Activated CD4-positive, alpha-beta T cell treated with anti-CD3 and anti-CD28 coated beads for 36 hours (primary cell): Measurements from ENCODE around the gene DNASE1L3. TPM values are rescaled to one million over a fixed set of nuclear protein-coding genes. Genes with fewer than 3 reads are reported as not detected.
"Not testable (repeated sequence)": the region's sequence is repeated elsewhere in the genome, so short reads cannot be mapped to it uniquely, and the experiment has no call there.

ENCODE experiments used
- ATAC-seq: fragments of 200-7000 bp; cut with Tn5 transposase; one replicate; pipeline ENCODE4 v1.10.0; 2021; ENCODE audit warnings: mild to moderate bottlenecking, moderate library complexity
- CTCF ChIA-PET: fragments of 350-600 bp; sonication (Branson Sonifier 250); formaldehyde crosslinking; loops from one replicate; lab custom pipeline; 2021; ENCODE audit warnings: antibody characterized with exemption; lab: Charles Lee
- POLR2A ChIA-PET: fragments of 350-600 bp; sonication (Branson Sonifier 250); formaldehyde crosslinking; loops from one replicate; lab custom pipeline; 2021; ENCODE audit warnings: antibody characterized with exemption, inconsistent platforms; lab: Charles Lee
- DNase-seq: peaks from one replicate; pipeline ENCODE4 v3.0.0-alpha.2; 2020
- H3K27ac Mint-ChIP-seq: one replicate; pipeline ENCODE4 v1.8.0; 2021; ENCODE audit warnings: mixed read lengths
- H3K27me3 Mint-ChIP-seq: one replicate; pipeline ENCODE4 v1.8.0; 2021; ENCODE audit warnings: mixed read lengths
- H3K36me3 Mint-ChIP-seq: one replicate; pipeline ENCODE4 v1.8.0; 2021; ENCODE audit warnings: low read depth, mixed read lengths
- H3K4me1 Mint-ChIP-seq: one replicate; pipeline ENCODE4 v1.8.0; 2021; ENCODE audit warnings: mixed read lengths
- H3K4me3 Mint-ChIP-seq: one replicate; pipeline ENCODE4 v1.8.0; 2021; ENCODE audit warnings: mild to moderate bottlenecking, moderate library complexity, mixed read lengths
- H3K9me3 Mint-ChIP-seq: one replicate; pipeline ENCODE4 v1.8.0; 2021; ENCODE audit warnings: low read depth, mixed read lengths
- intact Hi-C, 2 experiments: fragments of 100-400 bp; cut with DNase I in 1 of 2; cut with micrococcal nuclease in 1 of 2; formaldehyde crosslinking; loops; one replicate each; pipeline versions ENCODE4 v1.14.2 to v1.15.1; 2022 to 2024; cut with DNase I, micrococcal nuclease
- total RNA-seq, 2 experiments: library from RNA; stranded (reverse); gene quantifications; one replicate each; pipeline ENCODE4 v1.2.3, GENCODE V29; 2021

DNASE1L3 gene
- total RNA-seq, 2 experiments from 2014 or later: not detected

- ATAC-seq (no peak), DNase-seq (peak; percentile 16)
- Mint-ChIP-seq H3K36me3 (no peaks in the 10 kb centered on the region), H3K27me3 (peaks cover 18% of the 10 kb centered on the region), H3K27ac (no peak overlapping the region), H3K9me3 (no peaks in the 10 kb centered on the region), H3K4me3 (no peak overlapping the region), H3K4me1 (peaks cover 8% of the 10 kb centered on the region)
- ChIA-PET POLR2A (interaction anchor here (0.5 kb wide), 1 partner anchor 17 kb away, joined by 3 read pairs; no protein-coding TSS in a partner anchor), CTCF (interaction anchor here (0.7 to 5.2 kb wide), 8 partner anchors 18 to 72 kb away, joined by 3 to 15 read pairs (median 4); partner anchors contain the start of genes HTD2 and RPP14)
- intact Hi-C loops: no loop called here
These were observed 23.8 kb upstream of the DNASE1L3 start for GRCh38 chr3:58234516-58234931.

GRCh38 chr3:58231666-58232065, 20.9 kb upstream of the DNASE1L3 start:
- CTCF ChIA-PET: interaction anchor here (1.0 to 5.2 kb wide), 4 partner anchors 9 to 54 kb away, joined by 5 to 15 read pairs (median 8); no protein-coding TSS in a partner anchor
- Mint-ChIP-seq H3K9me3 (no peaks in the 10 kb centered on the region), H3K27ac (no peak overlapping the region)

GRCh38 chr3:58230876-58231552, 20.2 kb upstream of the DNASE1L3 start:
- Mint-ChIP-seq H3K36me3 (no peaks in the 10 kb centered on the region), H3K9me3 (no peaks in the 10 kb centered on the region), H3K27ac (no peak overlapping the region), H3K4me3 (no peak overlapping the region), H3K4me1 (no peaks in the 10 kb centered on the region), H3K27me3 (peaks cover 18% of the 10 kb centered on the region)
- DNase-seq (no peak), ATAC-seq (no peak)
- ChIA-PET POLR2A (no interaction called here), CTCF (interaction anchor here (0.6 to 5.2 kb wide), 9 partner anchors 8 to 977 kb away, joined by 3 to 15 read pairs (median 5); no protein-coding TSS in a partner anchor)
- intact Hi-C loops: no loop called here

More at GRCh38 chr3:58231666-58232065, 20.9 kb upstream of the DNASE1L3 start:
- Mint-ChIP-seq H3K4me3 (no peak overlapping the region), H3K36me3 (no peaks in the 10 kb centered on the region), H3K27me3 (peaks cover 18% of the 10 kb centered on the region), H3K4me1 (no peaks in the 10 kb centered on the region)
- POLR2A ChIA-PET: no interaction called here
- ATAC-seq (no peak), DNase-seq (no peak)
- intact Hi-C loops: no loop called here

- ChIA-PET CTCF (interaction anchor here (1.0 kb wide), 1 partner anchor 49 kb away, joined by 3 read pairs; no protein-coding TSS in a partner anchor), POLR2A (interaction anchor here (0.7 kb wide), 1 partner anchor 78 kb away, joined by 5 read pairs; the partner anchor contains the start of genes HTD2 and RPP14)
These were observed 17.2 kb upstream of the DNASE1L3 start for GRCh38 chr3:58227933-58228332.

GRCh38 chr3:58223855-58224254, 13.1 kb upstream of the DNASE1L3 start:
- CTCF ChIA-PET: interaction anchor here (0.6 to 1.6 kb wide), 6 partner anchors 9 to 265 kb away, joined by 3 to 5 read pairs (median 3); partner anchors contain the start of gene RPP14
- Mint-ChIP-seq H3K27me3 (no peaks in the 10 kb centered on the region), H3K27ac (no peak overlapping the region), H3K9me3 (no peaks in the 10 kb centered on the region), H3K36me3 (no peaks in the 10 kb centered on the region), H3K4me3 (no peak overlapping the region), H3K4me1 (peaks cover 4% of the 10 kb centered on the region)
- intact Hi-C loops: no loop called here
- POLR2A ChIA-PET: no interaction called here
- DNase-seq: no peak
- ATAC-seq: no peak

More at GRCh38 chr3:58227933-58228332, 17.2 kb upstream of the DNASE1L3 start:
- H3K4me3 Mint-ChIP-seq, H3K36me3 Mint-ChIP-seq, intact Hi-C loops, H3K27ac Mint-ChIP-seq, H3K4me1 Mint-ChIP-seq, H3K9me3 Mint-ChIP-seq, ATAC-seq, DNase-seq: not testable (repeated sequence)
- peaks cover 16% of the 10 kb centered on the region for H3K27me3 Mint-ChIP-seq

GRCh38 chr3:58222161-58222724, 11.5 kb upstream of the DNASE1L3 start:
- ATAC-seq (no peak), DNase-seq (no peak)
- intact Hi-C loops: no loop called here

GRCh38 chr3:58218904-58219303, 8.1 kb upstream of the DNASE1L3 start:
- no peaks in the 10 kb centered on the region for H3K9me3 Mint-ChIP-seq
- POLR2A ChIA-PET: no interaction called here
- no peak for ATAC-seq

More at GRCh38 chr3:58222161-58222724, 11.5 kb upstream of the DNASE1L3 start:
- Mint-ChIP-seq H3K4me3 (no peak overlapping the region), H3K27ac (no peak overlapping the region), H3K27me3 (peaks cover 2% of the 10 kb centered on the region), H3K36me3 (no peaks in the 10 kb centered on the region), H3K4me1 (peaks cover 9% of the 10 kb centered on the region), H3K9me3 (no peaks in the 10 kb centered on the region)
- ChIA-PET CTCF (interaction anchor here (1.3 to 1.6 kb wide), 3 partner anchors 8 to 45 kb away, joined by 3 to 5 read pairs (median 5); no protein-coding TSS in a partner anchor), POLR2A (no interaction called here)

GRCh38 chr3:58217209-58217811, 6.5 kb upstream of the DNASE1L3 start:
- Mint-ChIP-seq H3K4me3 (peak overlapping the region; percentile 9), H3K9me3 (no peaks in the 10 kb centered on the region), H3K4me1 (peaks cover 36% of the 10 kb centered on the region), H3K27me3 (peaks cover 4% of the 10 kb centered on the region), H3K27ac (no peak overlapping the region), H3K36me3 (no peaks in the 10 kb centered on the region)
- CTCF ChIA-PET: interaction anchor here (0.7 to 11.2 kb wide), 24 partner anchors 10 to 760 kb away, joined by 3 to 224 read pairs (median 5); partner anchors contain the start of genes FLNB, HTD2 and RPP14
- POLR2A ChIA-PET: interaction anchor here (0.7 to 1.0 kb wide), 2 partner anchors 17 to 29 kb away, joined by 3 read pairs; no protein-coding TSS in a partner anchor
- DNase-seq (peak; percentile 76), ATAC-seq (peak; percentile 34)
- intact Hi-C loops: loop anchor here (1.0 to 5.0 kb wide), 4 partner anchors 30 to 209 kb away; partner anchors contain the start of gene FLNB (in 1 of the 2)

More at GRCh38 chr3:58218904-58219303, 8.1 kb upstream of the DNASE1L3 start:
- Mint-ChIP-seq H3K27me3 (peaks cover 4% of the 10 kb centered on the region), H3K4me3 (no peak overlapping the region), H3K36me3 (no peaks in the 10 kb centered on the region), H3K27ac (no peak overlapping the region), H3K4me1 (peaks cover 36% of the 10 kb centered on the region)
- intact Hi-C loops: loop anchor here in 1 of 2 experiments (5.0 kb wide), 1 partner anchor 42 kb away; no protein-coding TSS in a partner anchor
- DNase-seq: no peak
- CTCF ChIA-PET: interaction anchor here (0.6 to 11.2 kb wide), 10 partner anchors 12 to 211 kb away, joined by 3 to 224 read pairs (median 6); partner anchors contain the start of gene FLNB

- H3K27me3 Mint-ChIP-seq: peaks cover 4% of the 10 kb centered on the region
- H3K27ac Mint-ChIP-seq: no peak overlapping the region
- no peak for DNase-seq
- no peak for ATAC-seq
- peak overlapping the region; percentile 9 for H3K4me3 Mint-ChIP-seq
- no peaks in the 10 kb centered on the region for H3K9me3 Mint-ChIP-seq
- ChIA-PET CTCF (interaction anchor here (0.6 to 11.2 kb wide), 21 partner anchors 9 to 759 kb away, joined by 3 to 224 read pairs (median 5); partner anchors contain the start of genes HTD2 and RPP14), POLR2A (interaction anchor here (1.0 kb wide), 1 partner anchor 29 kb away, joined by 3 read pairs; no protein-coding TSS in a partner anchor)
- intact Hi-C loops: loop anchor here (1.0 to 5.0 kb wide), 4 partner anchors 29 to 208 kb away; partner anchors contain the start of gene FLNB (in 1 of the 2)
- H3K36me3 Mint-ChIP-seq: no peaks in the 10 kb centered on the region
- peaks cover 36% of the 10 kb centered on the region for H3K4me1 Mint-ChIP-seq
These were observed 5.9 kb upstream of the DNASE1L3 start for GRCh38 chr3:58216496-58217195.
